Activated CD8-positive, alpha-beta memory T cell treated with anti-CD3 and anti-CD28 coated beads, Interleukin-2, amount 50 U/mL, for 1 hour (primary cell): ENCODE data around the gene EIF4E1B.
"Not testable (repeated sequence)": the region's sequence is repeated elsewhere in the genome, so short reads cannot be mapped to it uniquely, and the experiment has no call there.

Experiments
- DNase-seq: peaks from one replicate; pipeline ENCODE4 v3.0.0-alpha.2; 2020; ENCODE audit errors: extremely low read depth

Gene EIF4E1B, protein sequence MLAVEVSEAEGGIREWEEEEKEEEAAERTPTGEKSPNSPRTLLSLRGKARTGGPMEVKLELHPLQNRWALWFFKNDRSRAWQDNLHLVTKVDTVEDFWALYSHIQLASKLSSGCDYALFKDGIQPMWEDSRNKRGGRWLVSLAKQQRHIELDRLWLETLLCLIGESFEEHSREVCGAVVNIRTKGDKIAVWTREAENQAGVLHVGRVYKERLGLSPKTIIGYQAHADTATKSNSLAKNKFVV

GRCh38 chr5:176629853-176630680, at the start of gene EIF4E1B, which contains the start of gene SNCB:
TSS of gene EIF4E1B (plus strand) at chr5:176630675. CDS start at chr5:176642788, 12,113 bp downstream.
TSS of gene SNCB (minus strand) at chr5:176630534. CDS start at chr5:176629654, 880 bp downstream.
- DNase-seq: no peak

DNA sequence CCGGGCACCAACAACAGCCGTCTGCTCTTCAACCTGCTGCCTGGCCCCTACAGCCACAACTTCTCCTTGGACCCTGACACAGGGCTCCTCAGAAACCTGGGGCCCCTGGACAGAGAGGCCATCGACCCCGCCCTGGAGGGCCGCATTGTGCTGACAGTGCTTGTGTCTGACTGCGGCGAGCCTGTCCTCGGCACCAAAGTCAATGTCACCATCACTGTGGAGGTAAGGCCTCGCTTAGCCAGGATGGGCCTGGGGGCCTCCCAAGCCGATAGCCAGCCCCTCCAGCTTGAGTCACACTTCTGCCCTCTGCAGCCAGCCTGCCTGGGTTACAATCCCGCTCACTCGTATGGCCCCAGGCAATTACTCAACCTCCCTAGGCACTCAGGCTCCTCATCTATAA, 49.1 kb upstream of the EIF4E1B start:
- no peak for DNase-seq

DNA sequence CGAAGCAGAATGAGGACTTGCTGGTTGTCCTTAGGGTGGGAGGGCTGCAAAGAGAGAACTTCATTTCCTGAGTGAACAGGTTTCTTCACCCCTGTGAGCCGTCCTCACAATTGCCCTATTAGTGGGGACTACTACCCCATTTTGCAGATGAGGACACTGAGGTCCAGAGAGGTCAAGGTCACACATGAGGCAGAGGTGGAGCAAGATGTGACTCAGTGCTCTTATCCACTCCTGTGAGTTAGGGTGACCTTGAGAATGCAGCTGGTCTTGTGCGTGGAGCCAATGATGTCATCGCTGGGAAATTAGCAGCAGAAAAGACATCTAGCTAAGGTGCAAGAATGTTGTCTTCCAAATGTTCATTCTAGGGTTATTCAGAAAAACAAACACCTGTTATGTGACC, 47.4 kb upstream of the EIF4E1B start:
- DNase-seq: no peak

DNA sequence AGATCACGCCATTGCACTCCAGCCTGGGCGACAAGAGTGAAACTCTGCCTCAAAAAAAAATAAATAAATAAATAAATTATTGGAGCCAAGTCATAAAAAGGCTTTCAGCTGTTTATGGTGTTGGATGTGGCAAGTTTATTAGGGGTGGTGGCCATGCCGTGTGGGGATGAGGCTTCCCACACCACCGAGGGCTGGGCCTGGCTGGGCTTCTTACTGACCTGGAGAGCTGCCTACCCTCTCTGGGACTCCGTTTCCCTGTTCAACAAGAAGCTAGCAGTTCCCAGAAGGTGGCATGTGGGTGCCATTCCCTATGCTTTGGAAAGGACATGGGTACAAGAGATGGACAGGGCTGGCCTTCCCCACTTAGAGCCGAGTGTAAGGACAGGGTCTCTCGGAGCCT, 43.1 kb upstream of the EIF4E1B start:
- no peak for DNase-seq

DNA sequence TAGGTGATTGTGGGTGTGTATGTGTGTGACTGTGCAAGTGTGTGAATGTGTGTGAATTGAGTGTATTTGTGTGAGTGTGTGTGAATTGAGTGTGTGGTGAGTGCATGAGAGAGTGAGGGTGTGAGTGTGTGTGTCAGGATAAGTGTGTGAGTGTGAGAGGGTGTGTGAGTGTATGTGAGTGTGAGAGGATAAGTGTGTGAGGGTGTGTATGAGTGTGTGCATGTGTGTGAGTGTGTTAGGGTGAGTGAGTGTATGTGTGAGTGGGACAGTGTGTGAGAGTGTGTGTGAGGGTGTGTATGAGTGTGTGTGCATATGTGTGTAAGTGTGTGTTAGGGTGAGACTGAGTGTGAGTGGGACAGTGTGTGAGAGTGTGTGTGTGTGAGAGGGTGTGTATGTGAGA, 42.2 kb upstream of the EIF4E1B start:
- no peak for DNase-seq

GRCh38 chr5:176589039-176589769, 41.3 kb upstream of the EIF4E1B start:
- no peak for DNase-seq

- no peak for DNase-seq
These were observed 40.3 kb upstream of the EIF4E1B start for GRCh38 chr5:176590035-176590717.

DNA sequence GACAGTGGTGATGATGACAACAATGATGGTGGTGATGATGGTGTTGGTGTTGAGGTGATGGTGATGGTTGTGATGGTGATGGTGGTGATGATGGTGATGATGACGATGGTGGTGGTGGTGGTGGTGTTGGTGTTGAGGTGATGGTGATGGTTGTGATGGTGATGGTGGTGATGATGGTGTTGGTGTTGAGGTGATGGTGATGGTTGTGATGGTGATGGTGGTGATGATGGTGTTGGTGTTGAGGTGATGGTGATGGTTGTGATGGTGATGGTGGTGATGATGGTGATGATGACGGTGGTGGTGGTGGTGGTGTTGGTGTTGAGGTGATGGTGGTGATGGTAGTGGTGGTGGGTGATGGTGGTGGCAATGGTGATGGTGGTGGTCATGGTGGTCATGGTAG, 38.8 kb upstream of the EIF4E1B start:
- DNase-seq: not testable (repeated sequence)

DNA sequence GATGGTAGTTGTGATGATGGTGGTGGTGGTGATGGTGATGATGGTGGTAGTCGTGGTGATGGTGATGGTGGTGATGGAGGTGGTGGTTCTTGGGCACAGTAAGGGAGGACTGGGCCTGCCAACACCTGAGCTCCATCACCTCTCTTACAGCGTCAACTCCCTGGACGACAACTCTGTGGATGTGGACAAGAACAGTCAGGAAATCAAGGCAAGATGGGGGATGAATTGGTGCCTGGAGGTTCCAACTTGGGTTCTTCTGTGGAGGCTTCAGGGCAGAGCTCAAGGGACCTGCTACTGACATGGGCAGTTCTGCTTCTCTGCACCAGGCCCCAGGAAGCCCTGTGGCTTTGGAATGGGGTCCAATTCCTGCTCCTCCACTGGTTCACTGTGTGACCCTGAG, 37.9 kb upstream of the EIF4E1B start:
- DNase-seq: no peak

GRCh38 chr5:176593273-176593869, 37.1 kb upstream of the EIF4E1B start:
- no peak for DNase-seq

DNA sequence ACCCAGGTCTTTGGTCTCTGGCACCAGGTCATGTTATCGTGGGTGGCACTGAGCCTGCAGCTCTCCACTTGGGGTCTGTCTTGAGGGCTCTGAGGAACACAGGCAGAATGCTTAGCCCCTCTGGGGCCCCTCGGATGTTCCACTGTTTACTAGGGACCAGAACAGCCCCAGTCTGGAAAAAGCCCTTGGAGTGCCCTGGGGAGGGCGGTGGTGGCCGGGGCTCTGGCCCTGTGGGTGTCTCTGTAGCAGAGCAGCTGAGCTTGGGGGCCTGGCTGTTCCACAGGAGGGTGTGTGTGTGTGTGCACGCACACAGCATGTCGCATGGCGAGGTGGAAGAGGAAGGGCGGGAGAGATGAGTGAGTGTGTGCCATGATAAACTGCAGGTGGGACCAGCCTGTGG, 35.9 kb upstream of the EIF4E1B start:
- no peak for DNase-seq

- no peak for DNase-seq
These were observed 35.0 kb upstream of the EIF4E1B start for GRCh38 chr5:176595386-176595943.

DNA sequence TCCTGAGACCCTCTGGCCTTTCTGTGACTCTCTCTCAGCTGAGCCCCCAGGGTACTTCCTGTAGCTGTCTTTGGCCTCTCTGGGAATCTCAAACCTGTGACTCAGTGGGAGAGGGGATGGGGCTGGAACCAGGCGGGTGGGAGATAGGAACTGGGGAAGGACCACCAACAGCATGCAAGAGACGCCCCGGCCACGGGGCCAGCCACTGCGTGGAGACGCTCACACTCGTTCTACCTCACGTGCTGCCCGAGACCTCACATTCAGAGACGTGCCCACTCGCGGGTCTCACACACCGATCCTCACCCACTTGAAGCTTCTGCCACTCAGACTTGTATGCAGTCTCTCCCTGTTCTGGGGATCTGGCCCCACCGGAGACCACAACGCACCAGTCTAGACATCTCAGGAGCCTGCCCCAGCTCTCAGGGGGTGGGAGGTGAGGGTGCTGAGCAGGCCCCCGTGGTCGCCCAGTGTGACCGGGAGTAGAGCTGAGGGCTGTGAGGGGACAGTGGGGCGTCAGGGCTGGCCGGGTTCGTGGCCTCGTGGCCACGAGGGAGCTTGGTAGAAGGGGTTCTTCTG, 34.3 kb upstream of the EIF4E1B start:
- no peak for DNase-seq

- DNase-seq: no peak
These were observed 33.6 kb upstream of the EIF4E1B start for GRCh38 chr5:176596689-176597416.

- DNase-seq: no peak
These were observed 32.8 kb upstream of the EIF4E1B start for GRCh38 chr5:176597417-176598389.

DNA sequence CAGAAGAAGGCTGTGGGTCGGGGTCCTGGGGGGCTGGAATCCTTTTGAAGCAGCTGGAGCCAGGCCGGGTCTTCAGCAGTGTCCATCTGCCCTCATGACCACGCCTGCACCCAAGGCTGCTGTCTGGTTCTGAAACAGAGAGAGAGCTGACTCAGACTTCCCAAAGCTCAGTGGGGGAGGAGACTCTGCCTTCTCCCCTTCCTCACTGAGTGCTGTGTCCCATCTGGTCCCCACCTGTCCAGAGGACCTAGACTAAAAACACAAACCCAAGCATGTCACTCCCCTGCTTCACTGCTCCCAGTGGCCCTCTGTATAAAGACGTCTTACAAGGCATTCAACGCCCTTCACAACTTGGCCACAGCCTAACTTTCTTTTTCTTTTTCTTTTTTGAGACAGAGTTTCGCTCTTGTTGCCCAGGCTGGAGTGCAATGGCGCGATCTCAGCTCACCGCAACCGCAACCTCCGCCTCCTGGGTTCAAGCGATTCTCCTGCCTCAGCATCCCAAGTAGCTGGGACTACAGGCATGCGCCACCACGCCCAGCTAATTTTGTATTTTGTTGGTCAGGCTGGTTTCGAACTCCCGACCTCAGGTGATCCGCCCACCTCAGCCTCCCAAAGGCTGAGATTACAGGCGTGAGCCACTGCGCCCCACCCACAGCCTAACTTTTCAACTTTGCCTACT, 30.6 kb upstream of the EIF4E1B start:
- DNase-seq: not testable (repeated sequence)

- DNase-seq: no peak
These were observed 28.5 kb upstream of the EIF4E1B start for GRCh38 chr5:176601901-176602482.

GRCh38 chr5:176603091-176603490, 27.4 kb upstream of the EIF4E1B start:
- no peak for DNase-seq
